GM21529 (cell line): Measurements from ENCODE around the gene U2AF1L4.
A peak's percentile ranks its signal among the peaks of the same experiment; 100 is the strongest.

Experiments used
- ATAC-seq: cut with Tn5 transposase; IDR thresholded peaks from one replicate; pipeline ENCODE4 v1.9.1; 2021; ENCODE audit not compliant: unreplicated experiment

The U2AF1L4 gene

GRCh38 chr19:35714601-35715354, 30.4 kb downstream of the U2AF1L4 start:
- no peak for ATAC-seq

- ATAC-seq, result no peak
These were observed 31.2 kb downstream of the U2AF1L4 start for GRCh38 chr19:35713904-35714495.

GRCh38 chr19:35713506-35713850, 31.7 kb downstream of the U2AF1L4 start:
- ATAC-seq, result no peak

GRCh38 chr19:35712567-35713505, 32.4 kb downstream of the U2AF1L4 start:
- ATAC-seq, result no peak

GRCh38 chr19:35710784-35711723, 34.2 kb downstream of the U2AF1L4 start:
- peak; percentile 37 for ATAC-seq

- no peak for ATAC-seq
These were observed 36.8 kb downstream of the U2AF1L4 start for GRCh38 chr19:35708391-35708790.

GRCh38 chr19:35704218-35704617, 41.0 kb downstream of the U2AF1L4 start, which contains the start of gene ZBTB32:
Gene ZBTB32 (plus strand): TSS chr19:35704558. CDS start chr19:35714627, 10,069 bp downstream.
- no peak for ATAC-seq

- no peak for ATAC-seq
These were observed 41.9 kb downstream of the U2AF1L4 start for GRCh38 chr19:35703343-35703742.

- peak; percentile 93 for ATAC-seq
These were observed 42.8 kb downstream of the U2AF1L4 start for GRCh38 chr19:35702223-35703012.

GRCh38 chr19:35696835-35697234, 48.4 kb downstream of the U2AF1L4 start:
- ATAC-seq, result no peak

- no peak for ATAC-seq
These were observed 49.3 kb downstream of the U2AF1L4 start for GRCh38 chr19:35695895-35696422.

GRCh38 chr19:35693835-35694599, 51.2 kb downstream of the U2AF1L4 start:
- peak; percentile 75 for ATAC-seq

- no peak for ATAC-seq
These were observed 51.8 kb downstream of the U2AF1L4 start for GRCh38 chr19:35693422-35693821.
